K562 (cell line): ENCODE measurements around the gene BLZF1. TPM values are rescaled to one million over a fixed set of nuclear protein-coding genes. Genes with fewer than 3 reads are reported as not detected.

Experiments
- FIP1L1 ChIP-seq: fragments of 200-400 bp; formaldehyde crosslinking; IDR thresholded peaks from 2 replicates; pipeline ENCODE4 v1.6.1; 2018; ENCODE audit warnings: mild to moderate bottlenecking, low read depth, low read length; ENCODE audit not compliant: poor library complexity, severe bottlenecking
- GABPA ChIP-seq: fragments of 200-800 bp; sonication (Bioruptor generic); conservative IDR thresholded peaks from 2 replicates; pipeline ENCODE4 v1.6.1; 2016; ENCODE audit warnings: low read depth, missing genetic modification characterization, missing compliant biosample characterization
- GATAD2A ChIP-seq: fragments of 450-650 bp; IDR thresholded peaks from 2 replicates; pipeline ENCODE4 v1.6.1; 2017
- KAT8 ChIP-seq: fragments of 450-650 bp; IDR thresholded peaks from 2 replicates; pipeline ENCODE4 v1.6.1; 2016; ENCODE audit warnings: low read depth, mild to moderate bottlenecking
- NFXL1 ChIP-seq: fragments of 450-650 bp; formaldehyde crosslinking; IDR thresholded peaks from 2 replicates; pipeline ENCODE4 v1.4.0; 2021; ENCODE audit warnings: mild to moderate bottlenecking
- SRF ChIP-seq, 2 experiments: fragments of 250-450, 450-650 bp in 1 of 2; sonication (Bioruptor Pico) in 1 of 2; sonication (generic) in 1 of 2; formaldehyde crosslinking; IDR thresholded peaks; 2 replicates each; pipeline versions ENCODE4 v1.5.0 to v1.5.1; 2020 to 2022; ENCODE audit warnings: mild to moderate bottlenecking in 1 of 2, missing genetic modification reagents in 1 of 2
- YY1 ChIP-seq, 3 experiments: IDR thresholded peaks; 2 replicates each; pipeline ENCODE4 v1.6.1; 2011; ENCODE audit warnings: low read length in 2 of 3, mild to moderate bottlenecking in 2 of 3, moderate library complexity in 2 of 3, borderline replicate concordance in 1 of 3, control low read depth in 1 of 3, low read depth in 1 of 3; ENCODE audit not compliant: insufficient read depth in 3 of 3, insufficient replicate concordance in 2 of 3, control insufficient read depth in 1 of 3, insufficient read length in 1 of 3; ENCODE audit errors: extremely low read depth in 1 of 3
- ZBTB8A ChIP-seq: fragments of 450-650 bp; IDR thresholded peaks from 2 replicates; pipeline ENCODE4 v1.6.1; 2018; ENCODE audit warnings: mild to moderate bottlenecking, moderate library complexity; ENCODE audit not compliant: partially characterized antibody
- ZNF184 ChIP-seq: sonication (generic); formaldehyde crosslinking; IDR thresholded peaks from 2 replicates; pipeline ENCODE4 v1.5.0; 2020; ENCODE audit warnings: missing genetic modification reagents
- ZNF431 ChIP-seq: sonication (generic); formaldehyde crosslinking; IDR thresholded peaks from 2 replicates; pipeline ENCODE4 v1.8.0; 2022; ENCODE audit warnings: mild to moderate bottlenecking, missing genetic modification reagents
- ZSCAN29 ChIP-seq: fragments of 450-650 bp; IDR thresholded peaks from 2 replicates; pipeline ENCODE4 v1.6.1; 2017
- polyA plus RNA-seq, 8 experiments: library from polyadenylated mRNA; depleted of rRNA in 4 of 8; stranded (reverse) in 5 of 8; unstranded in 3 of 8; fragments of >200 nt; fragmentation: Nextera tagmentation in 2 of 8; fragmentation: Illumina TruSeq in 1 of 8; extraction: Ambion mirVana in 2 of 8; extraction: Trizol in 1 of 8; gene quantifications; 2 replicates each; pipeline versions ENCODE4 v1.2.1 to v1.2.3, GENCODE V29; 2011 to 2014; ENCODE audit warnings: inconsistent platforms in 1 of 8, missing spikeins in 1 of 8
- total RNA-seq, 7 experiments: library from RNA; depleted of rRNA in 6 of 7; stranded (reverse); fragments of >200 nt in 6 of 7; fragmentation: Illumina TruSeq in 2 of 7; extraction: Trizol in 2 of 7; gene quantifications; 2 replicates each; pipeline versions ENCODE4 v1.2.1 to v1.2.3, GENCODE V29; 2011 to 2021; ENCODE audit warnings: low replicate concordance in 1 of 7
- TF ChIP-seq, protein P1 (sequence below), 2 experiments: IDR thresholded peaks in 1 of 2; conservative IDR thresholded peaks in 1 of 2; 2 replicates each; pipeline ENCODE4 v1.6.1; 2016; ENCODE audit warnings: low read depth in 2 of 2, mild to moderate bottlenecking in 1 of 2, missing compliant biosample characterization in 1 of 2, missing genetic modification characterization in 1 of 2, moderate library complexity in 1 of 2
- TF ChIP-seq, protein P2 (sequence below): IDR thresholded peaks from 2 replicates; pipeline ENCODE4 v1.6.1; 2011; ENCODE audit not compliant: insufficient read length; ENCODE audit errors: extremely low read depth
- TF ChIP-seq, protein P3 (sequence below): sonication (generic); formaldehyde crosslinking; IDR thresholded peaks from 2 replicates; pipeline ENCODE4 v1.8.1; 2023; ENCODE audit warnings: mild to moderate bottlenecking, missing genetic modification reagents
- TF ChIP-seq, protein P4 (sequence below), 2 experiments: fragments of 150-350 bp in 1 of 2; IDR thresholded peaks; 2 replicates each; pipeline ENCODE4 v1.6.1; 2012 to 2016; ENCODE audit warnings: low read depth in 2 of 2, low read length in 2 of 2, mild to moderate bottlenecking in 1 of 2, moderate library complexity in 1 of 2
- TF ChIP-seq, protein P5 (sequence below): fragments of 250-450 bp; sonication (Bioruptor Pico); IDR thresholded peaks from 2 replicates; pipeline ENCODE4 v1.9.0; 2021; ENCODE audit warnings: mild to moderate bottlenecking
- TF ChIP-seq, protein P6 (sequence below): fragments of 450-650 bp; formaldehyde crosslinking; IDR thresholded peaks from 2 replicates; pipeline ENCODE4 v1.4.0; 2020; ENCODE audit warnings: mild to moderate bottlenecking, mixed read lengths

The BLZF1 gene
- total and polyA plus RNA-seq, 9 of the 15 experiments (the other 6 are each of a cell fraction or from before 2014, with no cell fraction given), result 20.5 to 32.8 (median 25.3) TPM

DNA sequence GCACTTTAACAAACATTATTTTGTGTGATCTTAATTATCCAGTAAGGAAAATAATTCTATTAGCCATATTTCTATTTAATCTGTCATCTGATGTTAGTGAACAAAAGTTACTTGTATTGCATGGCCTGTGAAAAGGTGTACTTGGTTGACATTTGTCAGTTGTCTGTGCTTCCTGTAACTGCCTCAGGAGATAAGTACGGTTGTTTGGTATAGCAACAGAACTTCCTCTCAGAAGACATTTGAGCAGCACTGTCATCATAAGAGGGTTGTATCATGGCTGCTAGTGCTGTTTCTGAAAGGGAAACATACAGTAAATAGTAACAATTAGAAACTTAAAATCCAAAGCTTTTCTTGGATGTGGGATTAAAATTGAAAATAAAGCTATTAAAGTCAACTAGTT, 3.4 kb downstream of the BLZF1 start (continued):
- TF ChIP-seq, protein P1, sequence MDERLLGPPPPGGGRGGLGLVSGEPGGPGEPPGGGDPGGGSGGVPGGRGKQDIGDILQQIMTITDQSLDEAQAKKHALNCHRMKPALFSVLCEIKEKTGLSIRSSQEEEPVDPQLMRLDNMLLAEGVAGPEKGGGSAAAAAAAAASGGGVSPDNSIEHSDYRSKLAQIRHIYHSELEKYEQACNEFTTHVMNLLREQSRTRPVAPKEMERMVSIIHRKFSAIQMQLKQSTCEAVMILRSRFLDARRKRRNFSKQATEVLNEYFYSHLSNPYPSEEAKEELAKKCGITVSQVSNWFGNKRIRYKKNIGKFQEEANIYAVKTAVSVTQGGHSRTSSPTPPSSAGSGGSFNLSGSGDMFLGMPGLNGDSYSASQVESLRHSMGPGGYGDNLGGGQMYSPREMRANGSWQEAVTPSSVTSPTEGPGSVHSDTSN (CRISPR knock-in tag; IDR thresholded peaks at IDR 0.05; ENCODE audit: low read depth), result no peak
- TF ChIP-seq, protein P1 (tag; conservative IDR thresholded peaks at IDR 0.05; ENCODE audit: low read depth), result peak; percentile 39; the same call in 1 of the 2 replicates
- peak; percentile 53 for TF ChIP-seq GABPA (tag)
- TF ChIP-seq, protein P2, sequence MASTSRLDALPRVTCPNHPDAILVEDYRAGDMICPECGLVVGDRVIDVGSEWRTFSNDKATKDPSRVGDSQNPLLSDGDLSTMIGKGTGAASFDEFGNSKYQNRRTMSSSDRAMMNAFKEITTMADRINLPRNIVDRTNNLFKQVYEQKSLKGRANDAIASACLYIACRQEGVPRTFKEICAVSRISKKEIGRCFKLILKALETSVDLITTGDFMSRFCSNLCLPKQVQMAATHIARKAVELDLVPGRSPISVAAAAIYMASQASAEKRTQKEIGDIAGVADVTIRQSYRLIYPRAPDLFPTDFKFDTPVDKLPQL, result no peak
- TF ChIP-seq, protein P3, sequence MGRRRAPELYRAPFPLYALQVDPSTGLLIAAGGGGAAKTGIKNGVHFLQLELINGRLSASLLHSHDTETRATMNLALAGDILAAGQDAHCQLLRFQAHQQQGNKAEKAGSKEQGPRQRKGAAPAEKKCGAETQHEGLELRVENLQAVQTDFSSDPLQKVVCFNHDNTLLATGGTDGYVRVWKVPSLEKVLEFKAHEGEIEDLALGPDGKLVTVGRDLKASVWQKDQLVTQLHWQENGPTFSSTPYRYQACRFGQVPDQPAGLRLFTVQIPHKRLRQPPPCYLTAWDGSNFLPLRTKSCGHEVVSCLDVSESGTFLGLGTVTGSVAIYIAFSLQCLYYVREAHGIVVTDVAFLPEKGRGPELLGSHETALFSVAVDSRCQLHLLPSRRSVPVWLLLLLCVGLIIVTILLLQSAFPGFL (CRISPR knock-in tag), result no peak
- TF ChIP-seq, protein P4, sequence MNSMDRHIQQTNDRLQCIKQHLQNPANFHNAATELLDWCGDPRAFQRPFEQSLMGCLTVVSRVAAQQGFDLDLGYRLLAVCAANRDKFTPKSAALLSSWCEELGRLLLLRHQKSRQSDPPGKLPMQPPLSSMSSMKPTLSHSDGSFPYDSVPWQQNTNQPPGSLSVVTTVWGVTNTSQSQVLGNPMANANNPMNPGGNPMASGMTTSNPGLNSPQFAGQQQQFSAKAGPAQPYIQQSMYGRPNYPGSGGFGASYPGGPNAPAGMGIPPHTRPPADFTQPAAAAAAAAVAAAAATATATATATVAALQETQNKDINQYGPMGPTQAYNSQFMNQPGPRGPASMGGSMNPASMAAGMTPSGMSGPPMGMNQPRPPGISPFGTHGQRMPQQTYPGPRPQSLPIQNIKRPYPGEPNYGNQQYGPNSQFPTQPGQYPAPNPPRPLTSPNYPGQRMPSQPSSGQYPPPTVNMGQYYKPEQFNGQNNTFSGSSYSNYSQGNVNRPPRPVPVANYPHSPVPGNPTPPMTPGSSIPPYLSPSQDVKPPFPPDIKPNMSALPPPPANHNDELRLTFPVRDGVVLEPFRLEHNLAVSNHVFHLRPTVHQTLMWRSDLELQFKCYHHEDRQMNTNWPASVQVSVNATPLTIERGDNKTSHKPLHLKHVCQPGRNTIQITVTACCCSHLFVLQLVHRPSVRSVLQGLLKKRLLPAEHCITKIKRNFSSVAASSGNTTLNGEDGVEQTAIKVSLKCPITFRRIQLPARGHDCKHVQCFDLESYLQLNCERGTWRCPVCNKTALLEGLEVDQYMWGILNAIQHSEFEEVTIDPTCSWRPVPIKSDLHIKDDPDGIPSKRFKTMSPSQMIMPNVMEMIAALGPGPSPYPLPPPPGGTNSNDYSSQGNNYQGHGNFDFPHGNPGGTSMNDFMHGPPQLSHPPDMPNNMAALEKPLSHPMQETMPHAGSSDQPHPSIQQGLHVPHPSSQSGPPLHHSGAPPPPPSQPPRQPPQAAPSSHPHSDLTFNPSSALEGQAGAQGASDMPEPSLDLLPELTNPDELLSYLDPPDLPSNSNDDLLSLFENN (IDR thresholded peaks at IDR 0.05; ENCODE audit: low read depth in 2 of 2, low read length in 2 of 2), result no peak
- no peak for TF ChIP-seq FIP1L1
- TF ChIP-seq, protein P5, sequence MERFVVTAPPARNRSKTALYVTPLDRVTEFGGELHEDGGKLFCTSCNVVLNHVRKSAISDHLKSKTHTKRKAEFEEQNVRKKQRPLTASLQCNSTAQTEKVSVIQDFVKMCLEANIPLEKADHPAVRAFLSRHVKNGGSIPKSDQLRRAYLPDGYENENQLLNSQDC (CRISPR knock-in tag), result no peak
- no peak for TF ChIP-seq KAT8
- TF ChIP-seq ZBTB8A, result no peak
- no peak for TF ChIP-seq ZSCAN29
- TF ChIP-seq ZNF431 (CRISPR knock-in tag), result no peak
- TF ChIP-seq ZNF184, result no peak
- no peak for TF ChIP-seq SRF (CRISPR knock-in tag; IDR thresholded peaks at IDR 0.05)
- TF ChIP-seq, protein P6, sequence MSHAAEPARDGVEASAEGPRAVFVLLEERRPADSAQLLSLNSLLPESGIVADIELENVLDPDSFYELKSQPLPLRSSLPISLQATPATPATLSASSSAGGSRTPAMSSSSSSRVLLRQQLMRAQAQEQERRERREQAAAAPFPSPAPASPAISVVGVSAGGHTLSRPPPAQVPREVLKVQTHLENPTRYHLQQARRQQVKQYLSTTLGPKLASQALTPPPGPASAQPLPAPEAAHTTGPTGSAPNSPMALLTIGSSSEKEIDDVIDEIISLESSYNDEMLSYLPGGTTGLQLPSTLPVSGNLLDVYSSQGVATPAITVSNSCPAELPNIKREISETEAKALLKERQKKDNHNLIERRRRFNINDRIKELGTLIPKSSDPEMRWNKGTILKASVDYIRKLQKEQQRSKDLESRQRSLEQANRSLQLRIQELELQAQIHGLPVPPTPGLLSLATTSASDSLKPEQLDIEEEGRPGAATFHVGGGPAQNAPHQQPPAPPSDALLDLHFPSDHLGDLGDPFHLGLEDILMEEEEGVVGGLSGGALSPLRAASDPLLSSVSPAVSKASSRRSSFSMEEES (CRISPR knock-in tag), result no peak
- TF ChIP-seq GATAD2A, result no peak
- no peak for TF ChIP-seq NFXL1 (CRISPR knock-in tag)
- peak in 1 of 3 experiments; percentile 74 for TF ChIP-seq YY1 (IDR thresholded peaks at IDR 0.05; ENCODE audit: borderline replicate concordance in 1 of 3, control insufficient read depth in 1 of 3, extremely low read depth in 1 of 3, insufficient read depth in 3 of 3, insufficient read length in 1 of 3, insufficient replicate concordance in 2 of 3, low read depth in 1 of 3, low read length in 2 of 3)
